Panc1 (cell line): ENCODE results near the gene BRF1. TPM values are rescaled to one million over a fixed set of nuclear protein-coding genes. Genes with fewer than 3 reads are reported as not detected.

Experiments
- ATAC-seq: fragments of 200-7000 bp; cut with Tn5 transposase; 2 replicates; pipeline ENCODE4 v1.9.1; 2020; ENCODE audit warnings: mild to moderate bottlenecking, moderate library complexity
- BruUV-seq: library from RNA; stranded (reverse); fragments of 400-500 nt; replicated peaks from 2 replicates; lab custom pipeline; 2021; lab: Mats Ljungman, UMichigan
- CTCF ChIA-PET: fragments of 300-600 bp; sonication (Branson Sonifier 250); formaldehyde crosslinking; loops from one replicate; lab custom pipeline; 2022; ENCODE audit warnings: antibody characterized with exemption; lab: Charles Lee
- POLR2A ChIA-PET: fragments of 300-600 bp; sonication (Branson Sonifier 250); formaldehyde crosslinking; loops from one replicate; lab custom pipeline; 2022; ENCODE audit warnings: antibody characterized with exemption; lab: Charles Lee
- DNase-seq: peaks from one replicate; pipeline ENCODE4 v3.0.0-alpha.2; 2010; ENCODE audit warnings: low read depth, low spot score
- H3K27ac ChIP-seq: 2 replicates; pipeline ENCODE4 v1.5.1; 2011; ENCODE audit warnings: mild to moderate bottlenecking, low read length, inconsistent platforms
- H3K27me3 ChIP-seq: fragments of 200-500 bp; sonication (Bioruptor generic); 2 replicates; pipeline ENCODE4 v1.6.0; 2014; ENCODE audit warnings: low read length, inconsistent platforms; ENCODE audit not compliant: control insufficient read depth, insufficient read depth
- H3K36me3 ChIP-seq: fragments of 200-500 bp; sonication (Bioruptor generic); 2 replicates; pipeline ENCODE4 v1.5.1; 2014; ENCODE audit warnings: inconsistent platforms, mild to moderate bottlenecking, low read length, moderate library complexity; ENCODE audit not compliant: control insufficient read depth, insufficient read depth
- H3K4me1 ChIP-seq: 2 replicates; pipeline ENCODE4 v1.5.1; 2011; ENCODE audit warnings: inconsistent platforms, mild to moderate bottlenecking, low read length, moderate library complexity; ENCODE audit not compliant: control insufficient read depth, insufficient read depth
- H3K4me3 ChIP-seq, 2 experiments: 2 replicates each; pipeline ENCODE4 v1.5.1; 2011 to 2012; ENCODE audit warnings: low read depth in 2 of 2, low read length in 2 of 2, mild to moderate bottlenecking in 2 of 2, inconsistent platforms in 1 of 2, moderate library complexity in 1 of 2
- H3K9me3 ChIP-seq: fragments of 200-500 bp; sonication (Bioruptor generic); 2 replicates; pipeline ENCODE4 v1.5.1; 2014; ENCODE audit warnings: low read depth, mild to moderate bottlenecking, inconsistent platforms, low read length, moderate library complexity; ENCODE audit not compliant: control insufficient read depth, insufficient read depth
- POLR2AphosphoS5 ChIP-seq: IDR thresholded peaks from 2 replicates; pipeline ENCODE4 v1.6.1; 2012; ENCODE audit warnings: mild to moderate bottlenecking, low read depth, low read length, moderate library complexity
- REST ChIP-seq, 2 experiments: IDR thresholded peaks; 2 replicates each; pipeline ENCODE4 v1.6.1; 2011 to 2012; ENCODE audit warnings: low read depth in 2 of 2, control low read depth in 1 of 2, low read length in 1 of 2, mild to moderate bottlenecking in 1 of 2, moderate library complexity in 1 of 2; ENCODE audit not compliant: insufficient read depth in 1 of 2
- SIN3A ChIP-seq: IDR thresholded peaks from 2 replicates; pipeline ENCODE4 v1.6.1; 2012; ENCODE audit warnings: low read depth, mild to moderate bottlenecking, low read length, moderate library complexity, borderline replicate concordance; ENCODE audit not compliant: insufficient read depth
- TCF7L2 ChIP-seq: IDR thresholded peaks from 2 replicates; pipeline ENCODE4 v1.6.1; 2011; ENCODE audit warnings: mild to moderate bottlenecking, low read depth, low read length, inconsistent platforms
- in situ Hi-C: cut with HindIII; loops from 2 replicates; pipeline ENCODE4 v1.10.0; 2016; ENCODE audit warnings: low sequenced_read_pairs, low pct_unique_long_range_greater_than_20kb
- intact Hi-C: fragments of 100-400 bp; cut with micrococcal nuclease; formaldehyde crosslinking; loops from one replicate; pipeline ENCODE4 v1.10.0; 2022; ENCODE audit not compliant: unreplicated experiment
- total RNA-seq: library from RNA; stranded (reverse); gene quantifications from one replicate; pipeline ENCODE4 v1.2.1, GENCODE V29; 2021; ENCODE audit not compliant: unreplicated experiment
- TF ChIP-seq, protein P1 (sequence below): fragments of 450-650 bp; IDR thresholded peaks from 2 replicates; pipeline ENCODE4 v1.5.1; 2017; ENCODE audit warnings: mild to moderate bottlenecking

BRF1 gene
- total RNA-seq, 1 experiment from 2014 or later, result 25.0 TPM

DNA sequence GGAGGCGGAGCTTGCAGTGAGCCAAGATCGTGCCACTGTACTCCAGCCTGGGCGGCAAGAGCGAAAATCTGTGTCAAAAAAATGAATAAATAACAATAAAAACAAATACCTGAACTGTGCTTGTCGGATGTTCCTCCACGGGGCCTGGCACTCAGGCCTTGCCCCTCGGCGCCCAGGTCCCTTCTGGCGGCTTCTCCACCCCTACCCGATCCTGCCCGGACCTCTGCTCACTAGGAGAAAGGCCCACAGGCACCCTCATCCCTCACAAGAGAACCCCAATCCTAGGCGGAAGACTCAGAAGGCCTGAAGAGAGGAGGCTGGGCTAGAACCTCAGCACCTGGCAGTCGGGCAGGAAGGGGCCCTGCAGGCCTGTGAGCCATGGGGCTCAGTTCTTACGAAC is 73.5 kb downstream of the BRF1 start:
- ATAC-seq (no peak), DNase-seq (no peak)
- TF ChIP-seq SIN3A (no peak), REST (IDR thresholded peaks at IDR 0.05; ENCODE audit: insufficient read depth in 1 of 2, low read depth in 2 of 2, low read length in 1 of 2) (no peak), TCF7L2 (no peak), POLR2AphosphoS5 (no peak)
- TF ChIP-seq, protein P1, sequence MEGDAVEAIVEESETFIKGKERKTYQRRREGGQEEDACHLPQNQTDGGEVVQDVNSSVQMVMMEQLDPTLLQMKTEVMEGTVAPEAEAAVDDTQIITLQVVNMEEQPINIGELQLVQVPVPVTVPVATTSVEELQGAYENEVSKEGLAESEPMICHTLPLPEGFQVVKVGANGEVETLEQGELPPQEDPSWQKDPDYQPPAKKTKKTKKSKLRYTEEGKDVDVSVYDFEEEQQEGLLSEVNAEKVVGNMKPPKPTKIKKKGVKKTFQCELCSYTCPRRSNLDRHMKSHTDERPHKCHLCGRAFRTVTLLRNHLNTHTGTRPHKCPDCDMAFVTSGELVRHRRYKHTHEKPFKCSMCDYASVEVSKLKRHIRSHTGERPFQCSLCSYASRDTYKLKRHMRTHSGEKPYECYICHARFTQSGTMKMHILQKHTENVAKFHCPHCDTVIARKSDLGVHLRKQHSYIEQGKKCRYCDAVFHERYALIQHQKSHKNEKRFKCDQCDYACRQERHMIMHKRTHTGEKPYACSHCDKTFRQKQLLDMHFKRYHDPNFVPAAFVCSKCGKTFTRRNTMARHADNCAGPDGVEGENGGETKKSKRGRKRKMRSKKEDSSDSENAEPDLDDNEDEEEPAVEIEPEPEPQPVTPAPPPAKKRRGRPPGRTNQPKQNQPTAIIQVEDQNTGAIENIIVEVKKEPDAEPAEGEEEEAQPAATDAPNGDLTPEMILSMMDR, result no peak
- Histone ChIP-seq H3K4me1 (no peaks in the 10 kb centered on the region), H3K4me3 (no peak overlapping the region), H3K36me3 (no peaks in the 10 kb centered on the region), H3K9me3 (no peaks in the 10 kb centered on the region), H3K27ac (no peak overlapping the region), H3K27me3 (no peaks in the 10 kb centered on the region)
- intact Hi-C loops, result no loop called here
- ChIA-PET CTCF (no interaction called here), POLR2A (no interaction called here)
- BruUV-seq, result no TSS peak
- in situ Hi-C loops, result no loop called here

DNA sequence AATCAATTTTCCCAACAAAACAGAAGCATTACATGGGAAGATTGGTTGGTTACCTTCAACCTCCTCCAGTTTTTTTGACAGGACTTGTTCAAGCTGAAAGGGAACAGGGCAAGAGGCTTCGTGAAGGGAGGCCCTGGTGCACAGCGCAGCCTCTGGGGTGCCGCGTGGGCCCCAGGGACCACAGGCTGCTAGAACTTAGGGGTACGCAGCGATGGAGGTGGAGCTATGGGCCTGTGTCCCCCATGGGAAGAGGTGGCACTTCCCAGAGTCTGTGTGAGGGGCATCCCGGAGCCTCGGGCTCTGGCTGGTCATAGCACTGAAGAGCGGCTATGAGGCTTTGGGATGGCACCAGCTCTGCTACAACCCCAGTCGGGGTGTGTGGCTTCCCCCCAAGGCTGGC is 74.6 kb downstream of the BRF1 start:
- no peak overlapping the region for H3K27ac ChIP-seq
- DNase-seq (no peak), ATAC-seq (no peak)
- no peak overlapping the region for H3K4me3 ChIP-seq
- no peak for TF ChIP-seq REST (IDR thresholded peaks at IDR 0.05; ENCODE audit: insufficient read depth in 1 of 2, low read depth in 2 of 2, low read length in 1 of 2)
- TF ChIP-seq SIN3A, result no peak
- TF ChIP-seq, protein P1, result no peak
- TF ChIP-seq POLR2AphosphoS5, result no peak
- TF ChIP-seq TCF7L2, result no peak
- H3K9me3 ChIP-seq, result no peaks in the 10 kb centered on the region
- CTCF ChIA-PET, result no interaction called here
- POLR2A ChIA-PET, result no interaction called here
- no peaks in the 10 kb centered on the region for H3K27me3 ChIP-seq
- BruUV-seq, result no TSS peak
- in situ Hi-C loops, result no loop called here
- intact Hi-C loops, result no loop called here
- no peaks in the 10 kb centered on the region for H3K36me3 ChIP-seq
- H3K4me1 ChIP-seq, result no peaks in the 10 kb centered on the region
